K562 (cell line): ENCODE measurements around the gene SERF2. TPM values are rescaled to one million over a fixed set of nuclear protein-coding genes. Genes with fewer than 3 reads are reported as not detected.

Experiments
- ATAC-seq: fragments of 200-7000 bp; cut with Tn5 transposase; 3 replicates; pipeline ENCODE4 v1.9.1; 2020; ENCODE audit warnings: moderate library complexity
- BruUV-seq: library from RNA; stranded (reverse); fragments of 400-500 nt; replicated peaks from 2 replicates; lab custom pipeline; 2021; lab: Mats Ljungman, UMichigan
- CTCF ChIA-PET: fragments of 300-600 bp; formaldehyde crosslinking; extraction: SDS; loops from one replicate; lab custom pipeline; 2021; ENCODE audit warnings: low intra/inter-chr PET ratio; lab: Yijun Ruan, JAX
- POLR2A ChIA-PET: fragments of 300-600, 350-650 bp; sonication (Branson Sonifier 250); formaldehyde crosslinking; extraction: SDS; loops from one replicate; lab custom pipeline; 2021; ENCODE audit warnings: antibody characterized with exemption, inconsistent platforms; lab: Yijun Ruan, JAX
- DNase-seq, 4 experiments: peaks; one replicate each; pipeline versions ENCODE4 v3.0.0 to v3.0.0-alpha.2; 2011 to 2018; ENCODE audit warnings: low spot score in 3 of 4, mixed read lengths in 3 of 4; ENCODE audit errors: extremely low read depth in 1 of 4
- FAIRE-seq: peaks from 2 replicates; lab custom pipeline; 2011; peaks lifted over from hg19 to GRCh38; lab: Jason Lieb, UNC
- H2AFZ ChIP-seq: 2 replicates; pipeline ENCODE4 v1.6.0; 2011; ENCODE audit warnings: low read depth, low read length, control low read depth, inconsistent platforms
- H3K27ac ChIP-seq: fragments of 200-600 bp; 3 replicates; pipeline ENCODE4 v1.8.0; 2011; ENCODE audit warnings: low read depth, mild to moderate bottlenecking, control low read depth, inconsistent platforms, low read length, moderate library complexity, mixed read lengths; ENCODE audit errors: extremely low read depth
- H3K27me3 ChIP-seq, 2 experiments: fragments of 300-600 bp in 1 of 2; 2 replicates in 1 of 2; 3 replicates in 1 of 2; pipeline versions ENCODE4 v1.6.0 to v1.8.0; 2011; ENCODE audit warnings: inconsistent platforms in 2 of 2, low read length in 2 of 2, mild to moderate bottlenecking in 1 of 2, mixed read lengths in 1 of 2, moderate library complexity in 1 of 2; ENCODE audit not compliant: control insufficient read depth in 2 of 2, insufficient read depth in 2 of 2
- H3K36me3 ChIP-seq: fragments of 300-600 bp; 3 replicates; pipeline ENCODE4 v1.8.0; 2011; ENCODE audit warnings: mild to moderate bottlenecking, low read length, inconsistent platforms; ENCODE audit not compliant: control insufficient read depth, insufficient read depth
- H3K4me1 ChIP-seq, 2 experiments: fragments of 200-600 bp in 1 of 2; replicated peaks in 1 of 2; 2 replicates in 1 of 2; 3 replicates in 1 of 2; pipeline versions ENCODE4 v1.5.1 to v1.8.0; 2011; ENCODE audit warnings: inconsistent platforms in 2 of 2, low read length in 2 of 2, mild to moderate bottlenecking in 1 of 2, mixed read lengths in 1 of 2, moderate library complexity in 1 of 2; ENCODE audit not compliant: control insufficient read depth in 2 of 2, insufficient read depth in 2 of 2
- H3K4me2 ChIP-seq: 2 replicates; pipeline ENCODE4 v1.6.1; 2011; ENCODE audit warnings: low read length, control low read depth, inconsistent platforms, mixed read lengths; ENCODE audit not compliant: insufficient read depth
- H3K4me3 ChIP-seq: fragments of 200-600 bp; sonication (generic), shearing (Covaris generic); 2 replicates; pipeline ENCODE4 v1.5.1; 2016; ENCODE audit warnings: control low read depth, inconsistent platforms
- H3K79me2 ChIP-seq: fragments of 200-600 bp; 3 replicates; pipeline ENCODE4 v1.8.0; 2011; ENCODE audit warnings: low read length, inconsistent platforms; ENCODE audit not compliant: control insufficient read depth, insufficient read depth
- H3K9ac ChIP-seq, 2 experiments: 2 replicates each; pipeline versions ENCODE4 v1.6.0 to v1.6.1; 2011; ENCODE audit warnings: low read depth in 2 of 2, low read length in 2 of 2, control low read depth in 1 of 2, inconsistent platforms in 1 of 2, mild to moderate bottlenecking in 1 of 2, mixed read lengths in 1 of 2; ENCODE audit not compliant: insufficient read depth in 1 of 2
- H3K9me1 ChIP-seq: one replicate; pipeline ENCODE4 v1.6.0; 2011; ENCODE audit warnings: inconsistent platforms, mild to moderate bottlenecking, low read length, moderate library complexity; ENCODE audit not compliant: control insufficient read depth, insufficient read depth
- H3K9me3 ChIP-seq: replicated peaks from 2 replicates; pipeline ENCODE4 v1.5.1; 2011; ENCODE audit warnings: low read depth, low read length, inconsistent platforms; ENCODE audit not compliant: control insufficient read depth, insufficient read depth
- H4K20me1 ChIP-seq: replicated peaks from 2 replicates; pipeline ENCODE4 v1.6.1; 2011; ENCODE audit warnings: low read length, inconsistent platforms, mixed read lengths; ENCODE audit not compliant: control insufficient read depth, insufficient read depth
- NFYB ChIP-seq: IDR thresholded peaks from 2 replicates; pipeline ENCODE4 v1.6.1; 2011; ENCODE audit warnings: mild to moderate bottlenecking, moderate library complexity; ENCODE audit not compliant: insufficient read length; ENCODE audit errors: extremely low read depth
- THRAP3 ChIP-seq: fragments of 450-650 bp; IDR thresholded peaks from 2 replicates; pipeline ENCODE4 v1.6.1; 2016; ENCODE audit warnings: mild to moderate bottlenecking, inconsistent platforms, borderline replicate concordance
- ZNF316 ChIP-seq: fragments of 450-650 bp; IDR thresholded peaks from 2 replicates; pipeline ENCODE4 v1.6.1; 2016
- ZNF507 ChIP-seq: conservative IDR thresholded peaks from 2 replicates; pipeline ENCODE4 v1.6.1; 2017; ENCODE audit warnings: missing genetic modification characterization, missing compliant biosample characterization
- WGBS: fragments of 100-300 bp; shearing (Covaris generic); methylation state at CpG from one replicate; pipeline ENCODE4 v1.1.6; 2016; ENCODE audit warnings: low coverage, mixed read lengths; ENCODE audit not compliant: insufficient coverage; ENCODE audit errors: missing lambda C conversion rate; 5-methylcytosine and 5-hydroxymethylcytosine counted together
- in situ Hi-C: fragments of 300-500 bp; cut with MboI; formaldehyde crosslinking; loops from 4 replicates; pipeline ENCODE4 v1.15.0; 2018; ENCODE audit warnings: inconsistent platforms, mixed read lengths
- intact Hi-C: fragments of 100-400 bp; cut with micrococcal nuclease; formaldehyde crosslinking; loops from 2 replicates; pipeline ENCODE4 v1.14.2; 2022
- polyA plus RNA-seq, 8 experiments: library from polyadenylated mRNA; depleted of rRNA in 4 of 8; stranded (reverse) in 5 of 8; unstranded in 3 of 8; fragments of >200 nt; fragmentation: Nextera tagmentation in 2 of 8; fragmentation: Illumina TruSeq in 1 of 8; extraction: Ambion mirVana in 2 of 8; extraction: Trizol in 1 of 8; gene quantifications; 2 replicates each; pipeline versions ENCODE4 v1.2.1 to v1.2.3, GENCODE V29; 2011 to 2014; ENCODE audit warnings: inconsistent platforms in 1 of 8, missing spikeins in 1 of 8
- total RNA-seq, 7 experiments: library from RNA; depleted of rRNA in 6 of 7; stranded (reverse); fragments of >200 nt in 6 of 7; fragmentation: Illumina TruSeq in 2 of 7; extraction: Trizol in 2 of 7; gene quantifications; 2 replicates each; pipeline versions ENCODE4 v1.2.1 to v1.2.3, GENCODE V29; 2011 to 2021; ENCODE audit warnings: low replicate concordance in 1 of 7

Gene SERF2
- total and polyA plus RNA-seq, 9 of the 15 experiments (the other 6 are each of a cell fraction or from before 2014, with no cell fraction given), result 497 to 3,360 (median 867) TPM

- Histone ChIP-seq H3K9ac (no peak overlapping the region), H3K27ac (no peak overlapping the region), H3K9me1 (no peaks in the 10 kb centered on the region), H4K20me1 (no peaks in the 10 kb centered on the region), H3K4me1 (no peaks in the 10 kb centered on the region), H3K79me2 (no peaks in the 10 kb centered on the region), H3K36me3 (peaks cover 96% of the 10 kb centered on the region), H3K4me2 (no peak overlapping the region), H3K27me3 (no peaks in the 10 kb centered on the region), H3K4me3 (no peak overlapping the region), H2AFZ (no peak overlapping the region), H3K9me3 (no peaks in the 10 kb centered on the region)
- POLR2A ChIA-PET, result interaction anchor here (0.6 to 2.8 kb wide), 2 partner anchors 8 to 12 kb away, joined by 4 to 10 read pairs; no protein-coding TSS in a partner anchor
- BruUV-seq, result no TSS peak
- CTCF ChIA-PET, result no interaction called here
- DNase-seq (peak in 1 of 4 experiments; percentile 4), FAIRE-seq (no peak), ATAC-seq (no peak)
- TF ChIP-seq ZNF316, result peak; percentile 62
- no peak for TF ChIP-seq THRAP3
- in situ Hi-C loops (no loop called here), intact Hi-C loops (no loop called here)
- WGBS, result 82% methylated on average over 6 of the region's 6 CpGs
Observed at GRCh38 chr15:43762824-43763223, 29.3 kb upstream of the SERF2 start.

GRCh38 chr15:43763819-43764446, 28.2 kb upstream of the SERF2 start:
- CTCF ChIA-PET, result no interaction called here
- Histone ChIP-seq H4K20me1 (no peaks in the 10 kb centered on the region), H3K36me3 (peaks cover 95% of the 10 kb centered on the region), H3K4me1 (no peaks in the 10 kb centered on the region), H2AFZ (no peak overlapping the region), H3K9me1 (no peaks in the 10 kb centered on the region), H3K4me3 (no peak overlapping the region), H3K4me2 (no peak overlapping the region), H3K9me3 (no peaks in the 10 kb centered on the region), H3K27ac (no peak overlapping the region), H3K9ac (no peak overlapping the region), H3K79me2 (no peaks in the 10 kb centered on the region), H3K27me3 (no peaks in the 10 kb centered on the region)
- no peak for ATAC-seq
- TF ChIP-seq ZNF507, result peak; percentile 38; the same call in 1 of the 2 replicates
- TF ChIP-seq NFYB, result no peak
- in situ Hi-C loops, result no loop called here
- BruUV-seq, result TSS peak; percentile 14
- POLR2A ChIA-PET, result interaction anchor here (0.6 to 2.8 kb wide), 3 partner anchors 9 to 13 kb away, joined by 3 to 10 read pairs (median 4); no protein-coding TSS in a partner anchor
- 58% methylated on average over 2 of the region's 2 CpGs for WGBS
- intact Hi-C loops, result no loop called here
- no peak for FAIRE-seq
- peak in 1 of 4 experiments; percentile 8 for DNase-seq
